ENCODE data around the gene DDX47.

GRCh38 chr12:12792421-12792820 is 20.7 kb upstream of the DDX47 start:
- no peak for TF ChIP-seq CTCF (IDR thresholded peaks at IDR 0.05; ENCODE audit: low read depth, low read length, missing input control)
- TF ChIP-seq MAX (IDR thresholded peaks at IDR 0.05) = no peak
- no peak for TF ChIP-seq RAD21 (IDR thresholded peaks at IDR 0.05)
- TF ChIP-seq FOXA1 (IDR thresholded peaks at IDR 0.05) = no peak
- no peak for TF ChIP-seq YY1 (IDR thresholded peaks at IDR 0.05)
- TF ChIP-seq JUND (IDR thresholded peaks at IDR 0.05) = no peak
- TF ChIP-seq SP1 (IDR thresholded peaks at IDR 0.05) = no peak
- no peak for TF ChIP-seq REST (IDR thresholded peaks at IDR 0.05)
- TF ChIP-seq ZBTB33 (IDR thresholded peaks at IDR 0.05) = no peak
- TF ChIP-seq HNF4G (IDR thresholded peaks at IDR 0.05) = no peak
